GM21786 (cell line): Measurements from ENCODE around the gene KIAA1671.

Experiments used
- ATAC-seq: cut with Tn5 transposase; IDR thresholded peaks from one replicate; pipeline ENCODE4 v1.9.1; 2021; ENCODE audit not compliant: unreplicated experiment

Gene KIAA1671

GRCh38 chr22:25111579-25112517 lies 159.3 kb downstream of the KIAA1671 start:
- ATAC-seq, result no peak

- ATAC-seq, result no peak
Measured at GRCh38 chr22:25112538-25113253, 160.2 kb downstream of the KIAA1671 start.

GRCh38 chr22:25113316-25113721 lies 160.8 kb downstream of the KIAA1671 start:
- no peak for ATAC-seq

DNA sequence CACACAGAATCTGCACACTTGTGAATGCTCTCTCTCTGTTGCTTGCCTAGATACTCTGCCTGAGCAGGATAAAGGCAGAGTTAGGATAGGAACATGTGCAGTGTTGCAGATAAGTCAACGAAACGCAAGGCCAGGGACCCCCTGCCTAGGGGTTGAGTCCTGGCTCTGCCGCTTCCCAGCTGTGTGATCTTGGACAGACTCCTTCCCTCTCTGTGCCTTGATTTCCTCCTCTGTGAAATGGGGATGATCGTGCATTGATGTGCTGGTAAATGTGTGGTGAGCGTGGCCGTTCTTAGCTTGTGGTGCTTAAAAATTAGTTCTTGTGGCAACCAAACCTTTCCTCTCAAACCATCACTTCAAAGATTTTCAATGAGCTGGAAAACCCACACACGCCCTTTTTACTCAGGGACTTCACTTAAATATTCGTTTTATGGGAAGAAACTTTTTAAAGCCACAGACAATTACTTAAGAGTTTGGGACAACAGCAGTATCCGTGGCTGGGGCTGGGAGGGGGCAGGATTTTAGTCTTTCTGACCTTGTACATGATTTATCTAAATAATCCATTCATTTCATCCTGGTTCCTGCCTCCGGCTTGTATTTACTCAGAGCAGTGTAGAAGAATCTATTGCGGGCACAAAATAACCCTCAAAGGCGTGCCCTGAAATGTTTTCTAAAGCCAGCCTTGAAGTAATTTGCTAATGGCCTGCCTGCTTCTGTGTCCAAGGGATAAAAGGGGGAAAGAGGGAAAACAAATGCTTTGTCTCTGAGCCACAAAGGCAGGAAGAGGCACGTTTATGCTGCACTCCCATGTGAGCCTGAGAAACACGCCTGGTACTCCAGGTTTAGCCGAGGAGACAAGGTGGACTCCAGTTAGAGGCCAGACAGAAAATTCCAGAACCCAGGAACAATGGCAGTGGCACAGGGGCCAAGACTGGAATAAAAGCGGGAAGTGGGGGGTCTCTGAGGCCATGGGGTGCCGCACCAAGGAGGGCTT lies 162.2 kb downstream of the KIAA1671 start:
- no peak for ATAC-seq

DNA sequence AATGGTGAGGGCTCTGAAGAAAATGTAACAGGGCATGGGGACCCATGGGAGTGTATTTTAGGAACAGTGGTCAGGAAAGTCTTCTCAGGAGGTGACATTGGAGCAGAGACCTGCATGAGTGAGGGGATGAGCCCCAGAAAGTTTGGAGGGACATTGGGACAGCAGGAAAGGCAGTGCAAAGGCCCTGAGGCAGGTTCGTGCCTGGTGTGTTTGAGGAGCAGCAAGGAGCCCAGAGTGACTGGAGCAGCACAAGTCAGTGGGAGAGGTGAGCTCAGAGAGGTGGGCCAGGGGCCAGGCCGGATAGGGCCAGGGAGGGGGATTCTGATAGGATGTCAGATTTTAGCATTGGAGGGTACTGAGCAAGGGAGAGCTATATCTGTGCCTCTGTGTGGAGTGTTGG lies 167.1 kb downstream of the KIAA1671 start:
- no peak for ATAC-seq

DNA sequence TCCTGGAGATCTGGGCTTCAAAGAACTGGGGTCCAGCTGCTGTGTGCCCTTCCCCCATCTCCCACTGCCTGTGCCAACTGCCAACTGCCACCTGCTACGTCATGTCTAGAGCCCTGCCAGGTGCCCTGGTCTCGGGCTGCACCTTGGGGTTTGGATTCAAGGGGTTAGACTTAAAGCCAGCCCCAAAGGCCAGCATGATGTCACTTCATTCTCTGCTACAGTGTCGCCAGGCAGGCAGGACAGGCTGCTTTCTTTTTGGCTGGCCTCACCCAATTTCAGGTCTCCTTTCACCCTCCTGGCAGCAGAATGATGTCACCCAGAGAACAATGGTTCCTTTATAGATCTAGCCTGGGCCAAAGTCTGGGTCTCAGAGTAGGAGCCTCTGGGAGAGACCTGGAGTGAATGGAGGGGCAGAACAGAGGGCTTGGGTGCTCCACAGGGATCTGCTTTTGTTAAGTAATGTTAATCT lies 167.6 kb downstream of the KIAA1671 start:
- ATAC-seq, result no peak

GRCh38 chr22:25120761-25121212 lies 168.3 kb downstream of the KIAA1671 start:
- no peak for ATAC-seq

DNA sequence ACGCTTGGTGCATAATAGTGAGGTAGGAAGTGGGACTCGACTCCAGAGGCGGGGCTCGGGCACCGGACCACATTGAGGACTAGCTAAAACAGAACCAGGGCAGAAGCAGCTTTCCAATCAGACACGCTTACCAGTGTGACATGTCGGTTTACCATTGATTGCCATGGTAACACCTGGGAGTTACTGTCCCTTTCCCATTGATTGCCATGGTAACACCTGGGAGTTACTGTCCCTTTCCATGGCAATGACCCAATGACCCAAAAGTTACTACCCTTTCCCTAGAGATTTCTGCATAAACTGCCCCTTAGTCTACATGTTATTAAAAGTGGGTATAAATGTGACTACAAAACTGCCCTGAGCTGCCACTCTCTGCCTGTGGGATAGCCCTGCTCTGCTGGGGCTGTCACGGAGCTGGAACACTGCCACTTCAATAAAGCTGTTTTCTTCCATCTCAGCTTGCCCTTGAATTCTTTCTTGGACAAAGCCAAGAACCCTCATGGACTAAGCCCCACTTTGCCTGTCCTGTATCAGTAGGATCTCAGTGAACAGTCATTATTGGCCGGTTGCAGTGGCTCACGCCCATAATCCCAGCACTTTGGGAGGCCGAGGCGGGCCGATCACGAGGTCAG lies 169.7 kb downstream of the KIAA1671 start:
- no peak for ATAC-seq

DNA sequence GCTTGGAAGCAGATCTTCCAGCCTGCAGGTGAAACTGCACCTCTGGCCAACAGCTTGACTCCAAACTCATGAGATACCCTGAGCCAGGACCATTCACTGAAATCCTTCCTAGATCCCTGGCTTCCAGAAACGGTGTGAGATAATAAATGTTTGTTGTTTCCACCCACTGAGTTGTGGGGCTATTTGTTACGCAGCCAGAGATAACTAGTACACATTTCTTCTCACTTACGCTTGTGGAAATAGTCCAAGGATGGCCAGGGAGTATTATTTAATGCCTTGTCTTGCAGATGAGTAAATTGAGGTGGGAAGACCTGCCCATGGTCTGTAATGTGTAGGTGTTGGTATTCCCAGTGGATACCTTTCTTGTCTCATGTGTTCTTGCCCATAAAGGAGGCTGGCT lies 171.2 kb downstream of the KIAA1671 start:
- ATAC-seq, result no peak

DNA sequence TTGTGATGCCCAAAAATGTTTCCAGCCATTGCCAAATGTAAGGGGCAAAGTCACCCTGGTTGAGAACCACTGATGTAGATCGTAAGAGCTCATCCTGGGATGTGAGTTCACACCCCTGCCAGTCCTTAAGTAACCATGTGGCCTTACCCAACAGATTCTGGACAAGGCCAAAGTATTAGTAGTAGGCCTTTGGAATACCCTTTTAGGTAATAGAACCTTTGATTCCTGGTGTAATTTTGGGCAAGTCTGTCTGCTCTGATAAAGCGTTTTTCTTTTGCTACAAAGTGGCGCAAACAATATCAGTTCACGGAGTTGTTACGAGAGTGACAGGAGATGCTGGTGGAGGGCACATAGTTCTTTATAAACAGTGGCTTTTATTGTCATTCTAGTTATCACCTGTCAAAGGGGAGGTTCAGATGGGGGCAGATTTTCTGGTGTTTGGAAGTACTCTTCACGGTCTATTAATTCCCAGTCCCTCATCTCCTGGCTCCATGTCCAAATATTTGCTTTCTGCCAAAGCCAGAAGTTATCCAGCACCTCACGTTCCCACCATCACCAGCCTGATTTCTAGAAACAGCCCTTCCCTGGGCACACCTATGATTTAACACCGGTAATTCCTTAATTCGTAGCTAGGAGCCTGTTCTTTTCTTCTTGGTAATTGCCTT lies 173.3 kb downstream of the KIAA1671 start:
- no peak for ATAC-seq

- ATAC-seq, result no peak
Measured at GRCh38 chr22:25126510-25126909, 174.0 kb downstream of the KIAA1671 start.

DNA sequence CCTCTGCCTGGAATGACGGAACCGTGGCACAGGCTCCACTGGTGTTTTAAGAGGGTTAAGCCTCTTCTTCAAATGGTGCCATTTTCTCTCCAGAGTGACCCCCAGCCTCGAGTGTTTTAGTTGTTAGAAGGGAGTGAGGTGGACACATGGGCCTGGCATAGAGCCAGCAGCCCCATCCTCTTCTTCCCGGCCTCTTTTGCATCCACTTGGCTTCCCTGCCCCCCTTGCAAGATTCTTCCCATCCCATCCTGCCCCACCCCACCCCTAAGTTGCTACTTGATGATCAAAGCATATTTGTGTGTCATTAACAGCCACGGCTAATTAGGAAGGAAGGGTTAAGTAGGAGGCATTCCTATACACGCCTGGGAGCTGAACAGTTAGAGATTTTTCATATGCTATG lies 174.8 kb downstream of the KIAA1671 start:
- ATAC-seq, result no peak

GRCh38 chr22:25130462-25130861 lies 177.9 kb downstream of the KIAA1671 start:
- no peak for ATAC-seq

DNA sequence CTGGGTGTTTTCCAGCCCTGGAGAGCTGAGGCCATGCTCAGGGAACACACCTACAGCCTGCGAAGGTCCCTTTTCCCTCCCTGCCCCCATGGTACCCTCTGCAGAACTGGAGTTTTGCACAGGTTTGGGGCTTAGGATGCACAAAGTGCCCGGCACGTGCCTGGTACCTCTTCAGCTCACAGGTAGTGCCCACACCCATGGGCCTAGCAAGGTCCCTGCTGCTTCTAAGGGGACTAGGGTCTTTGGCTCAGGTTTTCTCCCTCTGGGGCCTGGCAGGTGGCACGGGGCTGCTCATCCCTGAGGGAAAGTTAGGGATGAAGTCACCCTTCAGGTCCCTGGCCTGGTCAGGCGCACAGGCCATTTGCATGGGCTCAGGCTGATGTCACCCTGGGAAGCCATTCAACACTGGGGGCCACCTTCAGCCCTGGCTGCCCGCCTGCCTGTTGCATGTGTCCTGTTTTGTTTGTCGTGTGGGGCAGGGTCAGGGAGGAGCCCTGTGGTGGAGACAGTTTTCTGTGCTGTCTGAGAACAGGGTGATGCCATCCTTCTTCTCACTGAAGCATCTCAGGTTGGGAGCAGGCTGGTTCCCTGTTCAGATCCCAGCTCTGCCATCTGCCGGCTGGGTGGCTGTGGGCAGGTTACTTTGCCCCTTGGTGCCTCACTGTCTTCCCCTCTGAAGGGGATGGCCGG lies 178.8 kb downstream of the KIAA1671 start:
- ATAC-seq, result no peak

DNA sequence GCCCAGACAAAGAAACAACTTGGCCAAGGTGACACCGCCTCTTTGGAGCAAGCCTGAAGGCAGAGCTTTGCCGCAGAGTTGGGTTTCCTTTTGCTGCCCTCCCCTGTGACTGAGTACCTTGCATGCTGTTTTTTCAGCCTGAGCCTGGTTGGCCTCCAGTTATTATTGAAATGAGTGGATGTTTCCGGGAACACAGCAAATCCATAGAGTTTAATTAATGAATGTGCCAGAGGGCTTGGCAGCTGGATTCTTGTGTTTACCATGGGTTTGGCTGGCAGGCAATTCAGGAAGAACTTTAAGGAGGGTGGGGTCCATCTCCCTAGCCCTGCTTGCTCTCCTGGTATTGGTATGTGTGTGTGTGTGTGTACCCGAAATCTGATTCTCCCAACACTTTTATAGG lies 181.5 kb downstream of the KIAA1671 start:
- no peak for ATAC-seq

GRCh38 chr22:25134451-25134850 lies 181.9 kb downstream of the KIAA1671 start:
- ATAC-seq, result no peak

- no peak for ATAC-seq
Measured at GRCh38 chr22:25136953-25137576, 184.5 kb downstream of the KIAA1671 start.
